Neural progenitor cell (in vitro differentiated cells): ENCODE data around the gene PHTF1. TPM values are rescaled to one million over a fixed set of nuclear protein-coding genes. Genes with fewer than 3 reads are reported as not detected.

ENCODE experiments used
- DNase-seq: peaks from one replicate; pipeline ENCODE4 v3.0.0-alpha.2; 2016; ENCODE audit warnings: low spot score
- H2AFZ ChIP-seq: fragments of 200-600 bp; sonication (generic); replicated peaks from 2 replicates; pipeline ENCODE4 v1.6.1; 2016; ENCODE audit warnings: antibody characterized with exemption
- H3F3A ChIP-seq: fragments of 200-600 bp; sonication (generic); 2 replicates; pipeline ENCODE4 v1.6.1; 2016; ENCODE audit warnings: antibody characterized with exemption, low read depth
- H3K27ac ChIP-seq: fragments of 200-600 bp; sonication (generic); 2 replicates; pipeline ENCODE4 v1.5.1; 2016; ENCODE audit warnings: mild to moderate bottlenecking
- H3K27me3 ChIP-seq: fragments of 200-600 bp; sonication (generic); 2 replicates; pipeline ENCODE4 v1.6.1; 2016; ENCODE audit warnings: mild to moderate bottlenecking, moderate library complexity
- H3K36me3 ChIP-seq: fragments of 200-600 bp; sonication (generic); 2 replicates; pipeline ENCODE4 v1.5.1; 2016
- H3K4me1 ChIP-seq: fragments of 200-600 bp; sonication (generic); 2 replicates; pipeline ENCODE4 v1.6.1; 2016; ENCODE audit warnings: mixed run types
- H3K4me2 ChIP-seq: fragments of 200-600 bp; sonication (generic); 2 replicates; pipeline ENCODE4 v1.6.1; 2016
- H3K4me3 ChIP-seq: fragments of 200-600 bp; sonication (generic); 2 replicates; pipeline ENCODE4 v1.5.1; 2016
- H3K79me2 ChIP-seq: fragments of 200-600 bp; sonication (generic); 2 replicates; pipeline ENCODE4 v1.6.1; 2016; ENCODE audit warnings: low read depth
- H3K9ac ChIP-seq: fragments of 200-600 bp; sonication (generic); 2 replicates; pipeline ENCODE4 v1.6.1; 2016
- H3K9me3 ChIP-seq: fragments of 200-600 bp; sonication (generic); 2 replicates; pipeline ENCODE4 v1.5.1; 2016; ENCODE audit warnings: low read depth
- H4K20me1 ChIP-seq: fragments of 200-600 bp; sonication (generic); 2 replicates; pipeline ENCODE4 v1.6.1; 2016; ENCODE audit warnings: low read depth
- H3K27ac Mint-ChIP-seq: 3 replicates; pipeline ENCODE4 v1.8.0; 2021; ENCODE audit warnings: mixed read lengths
- H3K27me3 Mint-ChIP-seq: 2 replicates; pipeline ENCODE4 v1.8.0; 2022; ENCODE audit warnings: low read depth, mild to moderate bottlenecking, inconsistent platforms, moderate library complexity, mixed read lengths; ENCODE audit not compliant: insufficient read depth
- H3K36me3 Mint-ChIP-seq: 3 replicates; pipeline ENCODE4 v1.8.0; 2021; ENCODE audit warnings: mixed read lengths
- H3K4me1 Mint-ChIP-seq: 3 replicates; pipeline ENCODE4 v1.8.0; 2021; ENCODE audit warnings: mixed read lengths
- H3K4me3 Mint-ChIP-seq: 3 replicates; pipeline ENCODE4 v1.8.0; 2021; ENCODE audit warnings: mild to moderate bottlenecking, moderate library complexity, mixed read lengths
- H3K9me3 Mint-ChIP-seq: 3 replicates; pipeline ENCODE4 v1.8.0; 2020; ENCODE audit warnings: mixed read lengths
- EZH2 ChIP-seq: fragments of 200-600 bp; sonication (generic); IDR thresholded peaks from 2 replicates; pipeline ENCODE4 v1.6.1; 2017; ENCODE audit warnings: antibody characterized with exemption, mild to moderate bottlenecking, moderate library complexity
- EZH2phosphoT487 ChIP-seq: fragments of 200-600 bp; sonication (generic); IDR thresholded peaks from 2 replicates; pipeline ENCODE4 v1.6.1; 2017; ENCODE audit warnings: antibody characterized with exemption
- total RNA-seq: library from RNA; depleted of rRNA; stranded (reverse); fragments of >200 nt; gene quantifications from 2 replicates; pipeline ENCODE4 v1.2.3, GENCODE V29; 2015; ENCODE audit warnings: low replicate concordance
- TF ChIP-seq, protein P1 (sequence below): fragments of 200-600 bp; sonication (generic); IDR thresholded peaks from 2 replicates; pipeline ENCODE4 v1.5.1; 2017; ENCODE audit warnings: antibody characterized with exemption, mild to moderate bottlenecking

Gene PHTF1
- total RNA-seq, 1 donor from 2014 or later = 76.8 TPM

DNA sequence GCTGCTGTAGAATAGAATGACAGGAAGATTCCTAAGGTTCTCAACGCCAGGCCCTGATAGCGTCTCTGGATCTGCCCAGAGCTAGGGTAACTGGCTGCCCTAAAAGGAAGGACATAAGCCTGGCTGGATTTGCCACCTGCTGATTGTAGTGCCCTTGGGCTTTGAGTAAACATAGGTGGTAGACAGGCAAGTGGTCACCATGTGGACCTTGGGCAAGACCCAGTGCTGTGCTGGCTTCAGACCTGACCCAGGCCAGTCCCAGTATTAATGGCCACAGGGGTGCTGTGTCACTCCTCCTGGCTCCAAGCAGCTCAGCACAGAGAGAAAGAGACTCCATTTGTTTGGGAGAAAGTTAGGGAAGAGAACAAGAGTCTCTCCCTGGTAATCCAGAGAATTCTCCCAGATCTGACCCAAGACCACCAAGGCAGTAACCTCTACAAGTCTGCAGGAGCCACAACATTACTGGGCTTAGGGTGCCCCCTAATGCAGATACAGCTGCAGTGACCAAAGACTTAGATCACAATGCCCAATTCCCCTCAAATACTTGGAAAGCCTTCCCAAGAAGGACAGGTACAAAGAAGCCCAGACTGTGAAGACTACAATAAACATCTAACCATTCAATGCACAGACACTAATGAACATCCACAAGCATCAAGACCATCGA lies 44.5 kb downstream of the PHTF1 start:
- Histone ChIP-seq H3K4me2 (no peak overlapping the region), H3K79me2 (peaks cover 3% of the 10 kb centered on the region), H3K4me3 (no peak overlapping the region), H3F3A (no peaks in the 10 kb centered on the region), H3K9ac (no peak overlapping the region), H3K9me3 (peaks cover 7% of the 10 kb centered on the region), H3K27ac (no peak overlapping the region), H2AFZ (no peak overlapping the region), H4K20me1 (no peaks in the 10 kb centered on the region), H3K4me1 (no peaks in the 10 kb centered on the region), H3K36me3 (peaks cover 27% of the 10 kb centered on the region), H3K27me3 (no peaks in the 10 kb centered on the region)
- peaks cover 30% of the 10 kb centered on the region for H3K9me3 Mint-ChIP-seq
- H3K27ac Mint-ChIP-seq = no peak overlapping the region
- peak; percentile 31 for DNase-seq
- H3K27me3 Mint-ChIP-seq = no peaks in the 10 kb centered on the region
- H3K4me3 Mint-ChIP-seq = no peak overlapping the region
- H3K36me3 Mint-ChIP-seq = peaks cover 60% of the 10 kb centered on the region
- H3K4me1 Mint-ChIP-seq = no peaks in the 10 kb centered on the region
- no peak for TF ChIP-seq EZH2phosphoT487
- no peak for TF ChIP-seq EZH2
- TF ChIP-seq, protein P1, sequence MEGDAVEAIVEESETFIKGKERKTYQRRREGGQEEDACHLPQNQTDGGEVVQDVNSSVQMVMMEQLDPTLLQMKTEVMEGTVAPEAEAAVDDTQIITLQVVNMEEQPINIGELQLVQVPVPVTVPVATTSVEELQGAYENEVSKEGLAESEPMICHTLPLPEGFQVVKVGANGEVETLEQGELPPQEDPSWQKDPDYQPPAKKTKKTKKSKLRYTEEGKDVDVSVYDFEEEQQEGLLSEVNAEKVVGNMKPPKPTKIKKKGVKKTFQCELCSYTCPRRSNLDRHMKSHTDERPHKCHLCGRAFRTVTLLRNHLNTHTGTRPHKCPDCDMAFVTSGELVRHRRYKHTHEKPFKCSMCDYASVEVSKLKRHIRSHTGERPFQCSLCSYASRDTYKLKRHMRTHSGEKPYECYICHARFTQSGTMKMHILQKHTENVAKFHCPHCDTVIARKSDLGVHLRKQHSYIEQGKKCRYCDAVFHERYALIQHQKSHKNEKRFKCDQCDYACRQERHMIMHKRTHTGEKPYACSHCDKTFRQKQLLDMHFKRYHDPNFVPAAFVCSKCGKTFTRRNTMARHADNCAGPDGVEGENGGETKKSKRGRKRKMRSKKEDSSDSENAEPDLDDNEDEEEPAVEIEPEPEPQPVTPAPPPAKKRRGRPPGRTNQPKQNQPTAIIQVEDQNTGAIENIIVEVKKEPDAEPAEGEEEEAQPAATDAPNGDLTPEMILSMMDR = peak; percentile 42

- H3K27me3 Mint-ChIP-seq = peaks cover 7% of the 10 kb centered on the region
- Histone ChIP-seq H2AFZ (no peak overlapping the region), H3K4me2 (no peak overlapping the region), H3K4me3 (no peak overlapping the region), H3F3A (peaks cover 3% of the 10 kb centered on the region), H3K79me2 (no peaks in the 10 kb centered on the region), H4K20me1 (no peaks in the 10 kb centered on the region), H3K4me1 (peaks cover 8% of the 10 kb centered on the region), H3K9me3 (no peaks in the 10 kb centered on the region), H3K36me3 (peaks cover 18% of the 10 kb centered on the region), H3K9ac (no peak overlapping the region), H3K27ac (no peak overlapping the region), H3K27me3 (no peaks in the 10 kb centered on the region)
- H3K9me3 Mint-ChIP-seq = no peaks in the 10 kb centered on the region
- peaks cover 5% of the 10 kb centered on the region for H3K4me1 Mint-ChIP-seq
- peaks cover 41% of the 10 kb centered on the region for H3K36me3 Mint-ChIP-seq
- no peak overlapping the region for H3K27ac Mint-ChIP-seq
- TF ChIP-seq EZH2 = no peak
- TF ChIP-seq EZH2phosphoT487 = no peak
- TF ChIP-seq, protein P1 = no peak
- no peak overlapping the region for H3K4me3 Mint-ChIP-seq
- peak; percentile 29 for DNase-seq
Measured at GRCh38 chr1:113701429-113701828, 57.9 kb downstream of the PHTF1 start.

DNA sequence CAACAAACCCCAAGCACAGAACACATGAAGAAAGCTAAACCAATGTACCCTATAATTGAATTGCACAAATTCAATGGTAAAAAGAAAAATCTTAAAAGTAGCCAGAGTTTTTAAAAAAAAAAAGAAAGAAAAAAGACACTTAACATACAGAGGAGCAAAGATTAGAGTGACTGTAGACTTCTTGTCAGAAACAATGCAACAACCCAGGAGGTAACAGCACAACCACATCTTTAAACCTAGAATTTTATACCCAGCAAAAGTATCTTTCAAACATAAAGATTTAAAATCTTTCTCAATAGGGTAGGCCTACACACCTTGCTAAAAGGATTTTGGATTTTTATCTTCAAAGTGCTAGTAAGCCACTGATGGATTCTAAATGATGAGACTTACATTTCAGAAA lies 64.4 kb downstream of the PHTF1 start:
- Histone ChIP-seq H3F3A (no peaks in the 10 kb centered on the region), H4K20me1 (no peaks in the 10 kb centered on the region), H3K4me1 (no peaks in the 10 kb centered on the region), H3K27me3 (no peaks in the 10 kb centered on the region), H3K36me3 (peaks cover 34% of the 10 kb centered on the region), H3K4me3 (no peak overlapping the region), H3K4me2 (no peak overlapping the region), H3K27ac (no peak overlapping the region), H2AFZ (no peak overlapping the region), H3K9ac (no peak overlapping the region), H3K9me3 (peaks cover 7% of the 10 kb centered on the region), H3K79me2 (no peaks in the 10 kb centered on the region)
- no peak overlapping the region for H3K4me3 Mint-ChIP-seq
- H3K4me1 Mint-ChIP-seq = no peaks in the 10 kb centered on the region
- peaks cover 8% of the 10 kb centered on the region for H3K27me3 Mint-ChIP-seq
- DNase-seq = no peak
- H3K9me3 Mint-ChIP-seq = peaks cover 25% of the 10 kb centered on the region
- TF ChIP-seq, protein P1 = no peak
- TF ChIP-seq EZH2 = no peak
- no peak for TF ChIP-seq EZH2phosphoT487
- peaks cover 76% of the 10 kb centered on the region for H3K36me3 Mint-ChIP-seq
- no peak overlapping the region for H3K27ac Mint-ChIP-seq
